Gastroesophageal sphincter (tissue), 3 donors: ENCODE measurements around the gene CCDC185.

Source experiments
- POLR2A ChIP-seq, 2 donors: fragments of 450-650 bp; IDR thresholded peaks; one replicate each; pipeline ENCODE4 v1.6.1; 2017; ENCODE audit warnings: antibody characterized with exemption in 2 of 2, mild to moderate bottlenecking in 2 of 2, moderate library complexity in 1 of 2
- POLR2AphosphoS5 ChIP-seq: sonication (generic); formaldehyde crosslinking; IDR thresholded peaks from one replicate; pipeline ENCODE4 v1.6.1; 2017; ENCODE audit warnings: antibody characterized with exemption
- TF ChIP-seq, protein P1 (sequence below), 4 experiments: fragments of 200-600 bp in 2 of 4; fragments of 450-650 bp in 2 of 4; sonication (generic) in 1 of 4; IDR thresholded peaks; one replicate each; pipeline ENCODE4 v1.5.1; 2017 to 2019; ENCODE audit warnings: antibody characterized with exemption in 4 of 4, mild to moderate bottlenecking in 2 of 4, moderate library complexity in 2 of 4

DNA sequence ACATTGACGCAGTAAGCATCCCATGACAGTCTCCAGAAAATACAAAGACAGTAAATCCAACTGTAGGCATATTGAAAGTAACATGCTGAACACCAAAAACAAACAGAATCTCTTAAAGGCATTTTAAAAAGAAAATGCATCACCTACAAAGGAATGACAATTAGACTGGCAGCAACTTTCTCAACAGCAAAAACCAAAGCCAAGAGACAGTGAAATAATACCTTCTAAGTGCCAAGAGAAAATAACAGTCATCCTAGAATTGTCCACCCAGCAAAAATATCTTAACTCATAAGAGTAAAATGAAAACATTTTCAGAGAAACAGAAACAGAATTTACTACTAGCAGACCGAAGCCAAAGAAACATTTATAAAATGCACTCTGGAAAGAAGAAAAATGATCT, 20.0 kb downstream of the CCDC185 start:
- no peak for TF ChIP-seq POLR2A (IDR thresholded peaks at IDR 0.05)
- TF ChIP-seq, protein P1, sequence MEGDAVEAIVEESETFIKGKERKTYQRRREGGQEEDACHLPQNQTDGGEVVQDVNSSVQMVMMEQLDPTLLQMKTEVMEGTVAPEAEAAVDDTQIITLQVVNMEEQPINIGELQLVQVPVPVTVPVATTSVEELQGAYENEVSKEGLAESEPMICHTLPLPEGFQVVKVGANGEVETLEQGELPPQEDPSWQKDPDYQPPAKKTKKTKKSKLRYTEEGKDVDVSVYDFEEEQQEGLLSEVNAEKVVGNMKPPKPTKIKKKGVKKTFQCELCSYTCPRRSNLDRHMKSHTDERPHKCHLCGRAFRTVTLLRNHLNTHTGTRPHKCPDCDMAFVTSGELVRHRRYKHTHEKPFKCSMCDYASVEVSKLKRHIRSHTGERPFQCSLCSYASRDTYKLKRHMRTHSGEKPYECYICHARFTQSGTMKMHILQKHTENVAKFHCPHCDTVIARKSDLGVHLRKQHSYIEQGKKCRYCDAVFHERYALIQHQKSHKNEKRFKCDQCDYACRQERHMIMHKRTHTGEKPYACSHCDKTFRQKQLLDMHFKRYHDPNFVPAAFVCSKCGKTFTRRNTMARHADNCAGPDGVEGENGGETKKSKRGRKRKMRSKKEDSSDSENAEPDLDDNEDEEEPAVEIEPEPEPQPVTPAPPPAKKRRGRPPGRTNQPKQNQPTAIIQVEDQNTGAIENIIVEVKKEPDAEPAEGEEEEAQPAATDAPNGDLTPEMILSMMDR (IDR thresholded peaks at IDR 0.05) = no peak
- TF ChIP-seq POLR2AphosphoS5 = no peak
